GDM1 (cell line): ENCODE data around the gene EIF4EBP2.

Source experiments
- DNase-seq: peaks from one replicate; lab custom pipeline; 2025; lab: John Stamatoyannopoulos, UW

EIF4EBP2 gene

DNA sequence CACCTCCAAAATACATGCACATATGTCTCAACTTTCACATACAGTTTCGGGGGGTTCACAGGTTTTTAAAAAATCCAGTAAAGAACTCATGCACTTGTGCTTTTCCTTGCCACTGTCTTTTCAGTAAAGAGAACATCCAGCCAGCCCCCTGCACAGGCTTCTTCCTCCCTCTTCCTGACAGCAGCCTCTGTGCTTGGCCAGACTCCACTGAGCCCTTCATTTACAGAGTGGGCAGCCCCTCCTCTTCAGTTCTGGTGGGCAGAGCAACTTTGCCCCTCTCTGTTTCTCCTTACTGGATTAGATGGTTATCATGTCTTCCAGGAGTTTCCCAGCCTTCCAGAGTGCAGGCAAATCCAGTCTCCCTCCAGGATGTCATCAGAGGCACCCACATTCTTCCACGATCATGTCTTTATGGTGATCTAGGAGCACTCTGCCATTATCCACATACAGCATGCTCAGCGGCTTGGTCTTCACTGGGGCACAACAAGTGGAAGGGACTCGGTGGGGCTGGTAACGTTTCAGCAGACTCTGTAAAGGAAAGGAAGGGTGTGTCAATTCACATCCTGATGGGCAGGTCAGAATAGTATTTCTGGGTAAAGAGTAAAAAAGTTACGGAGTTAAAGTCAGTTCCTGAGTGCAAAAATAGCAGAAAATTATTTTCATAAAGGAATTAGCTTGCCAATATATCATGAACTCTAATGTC lies 28.8 kb downstream of the EIF4EBP2 start:
- DNase-seq, result no peak

DNA sequence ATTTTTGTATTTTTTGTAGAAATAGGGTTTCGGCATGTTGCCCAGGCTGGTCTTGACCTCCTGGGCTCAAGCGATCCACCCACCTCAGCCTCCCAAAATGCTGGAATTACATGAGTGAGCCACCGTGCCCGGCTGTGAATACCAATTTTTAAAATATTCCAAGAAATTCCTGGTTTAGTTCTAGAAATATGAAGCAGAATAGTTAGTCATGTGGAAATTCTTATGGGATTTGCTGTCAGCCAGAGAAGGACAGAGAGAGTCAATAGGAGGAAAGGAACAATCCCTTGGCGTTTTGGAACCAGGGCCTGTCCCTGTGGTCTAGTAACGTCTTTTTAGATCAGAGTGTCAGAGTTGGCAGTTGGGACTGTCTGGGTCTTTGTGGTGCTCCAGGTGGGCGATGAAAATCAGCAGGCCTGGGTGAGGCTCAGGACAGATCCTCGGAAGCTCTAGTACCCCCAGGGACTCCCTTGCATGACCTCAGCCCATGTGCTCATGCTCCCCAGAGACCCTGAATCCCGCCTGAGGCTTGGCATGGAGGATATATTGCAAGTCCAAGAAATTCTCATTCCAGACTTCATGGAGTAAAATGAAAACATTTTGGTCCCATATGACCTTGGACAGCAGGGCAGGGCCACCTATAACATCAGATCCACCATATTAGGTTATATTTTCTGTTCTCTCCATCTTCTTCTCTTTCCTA lies 29.8 kb downstream of the EIF4EBP2 start:
- DNase-seq, result no peak

DNA sequence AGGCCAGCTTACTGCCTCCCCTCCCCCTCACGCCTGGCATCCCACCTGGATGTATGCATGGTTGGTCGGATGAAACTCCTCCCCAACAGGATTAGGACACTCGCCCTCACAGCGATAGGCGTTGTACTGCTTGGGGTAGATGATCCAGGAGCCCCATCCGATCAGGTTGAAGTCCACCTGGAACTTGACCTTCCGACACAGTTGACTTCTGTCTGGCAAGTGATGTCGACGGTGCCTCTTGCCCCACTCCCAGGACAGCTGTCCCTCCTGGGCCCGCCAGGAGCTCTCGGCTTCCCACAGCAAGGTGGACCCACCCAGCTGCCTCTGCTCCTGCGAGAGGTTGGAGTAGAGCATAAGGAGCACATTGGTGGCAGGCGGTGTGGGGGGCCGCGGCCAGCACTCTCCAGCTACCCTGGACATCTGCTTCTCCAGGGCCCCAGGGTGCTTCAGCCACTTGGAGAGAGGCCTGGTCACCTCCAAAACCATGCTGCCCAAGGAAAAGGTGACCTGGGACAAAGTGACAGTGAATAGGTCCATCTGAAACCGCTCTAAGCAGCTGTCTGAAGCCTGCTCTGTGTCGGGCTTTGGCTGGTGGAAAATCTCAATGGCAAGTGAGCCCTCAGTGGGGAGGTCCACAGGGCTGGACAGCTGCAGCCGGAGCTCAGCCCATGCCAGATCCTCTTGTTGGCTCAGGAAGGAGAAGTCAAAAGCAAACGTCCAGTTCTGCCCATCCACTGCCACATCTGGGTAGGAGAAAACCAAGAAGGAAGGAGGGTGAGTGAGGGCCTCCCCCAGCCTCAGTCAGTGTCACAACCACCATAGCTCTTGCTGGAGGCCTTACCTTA lies 31.5 kb downstream of the EIF4EBP2 start:
- DNase-seq, result no peak

DNA sequence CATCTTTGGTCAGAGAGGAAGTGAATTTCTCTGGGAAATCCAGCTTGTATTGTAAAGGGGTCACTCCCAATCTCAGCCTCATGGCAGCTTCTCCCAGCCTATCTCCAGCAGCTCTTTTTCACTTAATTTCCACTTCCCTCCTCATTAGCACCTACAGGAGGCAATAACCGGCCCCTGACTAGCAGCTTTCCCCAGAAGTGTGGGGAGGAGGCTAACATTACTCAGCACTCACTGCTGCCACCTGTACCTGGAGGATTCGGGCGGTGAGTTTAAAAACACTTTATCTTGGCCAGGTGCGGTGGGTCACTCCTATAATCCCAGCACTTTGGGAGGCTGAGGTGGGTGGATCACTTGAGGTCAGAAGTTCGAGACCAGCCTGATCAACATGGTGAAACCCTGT lies 33.8 kb downstream of the EIF4EBP2 start:
- no peak for DNase-seq

DNA sequence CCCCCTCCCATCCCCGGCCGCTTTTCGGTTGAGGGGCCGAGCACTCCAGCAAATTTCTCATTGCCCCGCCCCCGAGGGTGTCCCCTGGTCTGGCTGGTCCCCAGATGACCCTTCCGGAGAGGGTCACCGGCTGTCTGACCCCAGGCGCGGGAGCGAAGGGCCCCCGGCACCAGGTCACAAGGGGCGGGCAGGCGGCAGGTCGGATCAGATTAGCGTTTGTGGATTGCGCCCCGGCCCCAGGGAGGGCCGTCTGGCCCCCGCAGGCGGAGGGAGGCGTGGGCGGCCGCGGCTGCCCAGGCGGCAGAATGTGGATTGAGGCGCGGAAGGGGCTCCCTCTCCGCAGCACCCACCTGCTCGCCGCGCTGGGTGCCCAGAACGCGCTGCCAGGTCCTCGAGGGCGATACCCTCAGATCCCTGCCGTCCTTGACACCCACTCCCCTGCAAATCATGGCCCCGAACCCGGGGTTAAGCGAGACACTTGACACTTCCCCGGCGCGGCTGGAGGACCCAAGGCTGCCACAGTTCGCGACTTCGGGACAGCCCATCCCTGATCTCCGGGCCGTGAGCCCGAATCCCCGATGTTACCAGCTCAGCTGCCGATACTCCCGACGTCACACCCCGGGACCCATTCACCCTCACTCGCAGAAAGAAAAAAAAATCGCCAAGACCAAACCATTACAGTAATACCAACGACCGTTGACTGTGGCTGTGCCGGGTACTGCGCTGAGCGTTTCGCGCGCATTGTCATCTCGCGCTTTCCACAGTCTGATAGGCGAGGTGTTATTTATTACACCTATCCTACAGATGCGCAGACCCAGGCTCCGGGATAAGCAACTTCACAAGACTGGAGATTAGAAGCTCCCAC lies 36.6 kb downstream of the EIF4EBP2 start:
- DNase-seq, result no peak

DNA sequence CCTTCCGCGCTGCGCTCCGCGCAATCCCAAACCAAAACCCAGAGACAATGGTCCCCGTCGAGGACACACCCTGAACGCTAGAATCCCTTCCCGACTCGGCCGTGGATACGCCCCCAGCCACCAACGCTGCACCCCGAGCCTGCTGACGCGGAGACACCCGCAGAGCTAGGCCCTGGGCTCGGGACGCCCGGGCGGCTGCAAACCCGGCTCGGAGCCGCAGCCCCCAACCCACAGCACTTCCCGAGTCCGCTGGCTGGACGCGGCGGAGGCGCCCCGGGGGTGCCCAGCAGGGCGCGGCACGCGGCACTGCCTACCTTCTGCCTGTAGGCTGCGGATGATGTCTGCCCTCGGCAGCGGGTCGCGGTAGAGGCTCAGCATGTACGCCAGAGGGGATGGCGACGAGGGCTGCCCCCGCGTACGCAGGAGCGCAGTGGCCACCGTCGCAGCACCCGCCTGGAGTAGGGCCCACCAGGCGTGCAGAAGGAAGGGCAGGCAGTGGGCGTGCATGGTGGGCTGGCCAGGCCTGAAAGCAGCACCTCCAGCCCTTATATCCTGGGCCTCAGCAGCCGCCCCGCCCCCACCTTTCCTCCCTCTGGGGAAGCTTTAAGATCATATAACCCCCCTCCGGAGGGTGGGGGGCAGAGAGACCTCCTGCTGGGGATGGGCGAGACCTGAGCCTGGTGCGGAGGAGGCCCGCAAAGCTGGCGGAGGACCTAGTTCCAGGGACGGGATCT lies 37.4 kb downstream of the EIF4EBP2 start, which contains the start of gene NODAL:
TSS of gene NODAL (minus strand) at position 521 of the 734 bp plus-strand sequence. CDS start at position 507, 14 bp downstream.
- DNase-seq, result no peak

DNA sequence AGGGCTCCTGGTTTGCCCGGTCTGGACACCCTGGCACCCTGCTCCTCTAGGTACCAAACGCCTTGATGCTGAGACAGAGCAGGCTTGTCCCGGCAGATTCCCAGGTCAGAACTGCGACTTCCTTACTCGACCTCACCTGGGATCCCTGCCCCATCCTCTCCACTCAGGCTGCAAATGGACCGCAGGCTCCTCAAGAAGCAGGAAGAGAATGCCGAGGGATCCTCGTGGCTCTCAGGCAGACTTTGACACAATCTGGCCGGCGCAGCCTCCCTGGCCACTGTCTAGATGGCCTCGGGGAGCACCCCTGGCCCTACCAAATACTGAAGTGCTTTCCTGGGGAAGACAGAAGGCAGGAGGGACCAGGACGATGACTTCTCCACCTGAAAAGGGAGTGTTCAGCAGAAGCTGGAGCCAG lies 38.0 kb downstream of the EIF4EBP2 start:
- DNase-seq, result no peak

DNA sequence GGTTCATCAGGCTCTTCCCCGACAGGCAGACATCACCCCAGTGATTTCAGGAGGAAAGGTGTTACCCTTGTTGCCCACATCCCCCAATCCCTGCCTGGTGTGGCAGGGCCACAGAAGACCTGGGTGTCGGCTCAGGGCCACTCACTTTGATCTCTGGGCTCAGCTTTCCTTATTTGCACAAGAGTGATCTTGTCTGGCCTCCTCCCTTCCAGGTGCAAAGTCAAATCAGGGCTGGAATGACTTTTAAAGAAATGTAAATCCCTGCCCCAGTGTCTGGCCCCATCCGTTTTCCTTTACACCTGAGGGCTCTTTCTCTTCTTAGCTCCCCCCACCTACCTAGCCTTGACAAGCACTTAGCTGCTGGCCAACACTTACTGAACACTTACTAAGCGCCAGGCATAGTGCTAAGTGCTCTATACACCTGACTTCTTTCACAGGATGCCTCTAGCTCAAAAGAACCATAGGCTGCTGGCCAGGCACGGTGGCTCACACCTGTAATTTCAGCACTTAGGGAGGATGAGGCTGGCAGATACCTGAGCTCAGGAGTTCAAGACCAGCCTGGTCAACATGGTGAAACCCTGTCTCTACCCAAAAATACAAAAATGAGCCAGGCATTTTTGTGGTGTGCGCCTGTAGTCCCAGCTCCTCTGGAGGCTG lies 38.5 kb downstream of the EIF4EBP2 start:
- DNase-seq, result no peak

DNA sequence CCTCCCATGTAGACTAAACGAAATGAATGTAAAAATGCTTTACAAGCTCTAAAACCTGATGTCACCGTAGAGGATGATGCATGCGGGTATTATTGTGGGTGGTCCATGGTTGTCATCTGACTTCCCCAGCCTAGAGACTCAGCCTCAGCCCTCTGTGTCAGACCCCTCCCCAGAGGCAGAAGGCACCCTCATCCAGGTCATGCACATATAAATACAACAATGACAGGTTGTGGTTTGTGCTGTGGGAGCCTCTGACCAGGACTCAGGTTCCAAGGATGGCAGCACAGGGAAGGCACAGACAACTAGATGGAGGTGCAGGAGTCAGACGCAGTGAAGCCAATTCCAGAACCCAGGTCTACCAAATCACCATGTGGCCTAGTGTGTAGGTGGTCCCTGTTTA lies 40.8 kb downstream of the EIF4EBP2 start:
- DNase-seq, result no peak

DNA sequence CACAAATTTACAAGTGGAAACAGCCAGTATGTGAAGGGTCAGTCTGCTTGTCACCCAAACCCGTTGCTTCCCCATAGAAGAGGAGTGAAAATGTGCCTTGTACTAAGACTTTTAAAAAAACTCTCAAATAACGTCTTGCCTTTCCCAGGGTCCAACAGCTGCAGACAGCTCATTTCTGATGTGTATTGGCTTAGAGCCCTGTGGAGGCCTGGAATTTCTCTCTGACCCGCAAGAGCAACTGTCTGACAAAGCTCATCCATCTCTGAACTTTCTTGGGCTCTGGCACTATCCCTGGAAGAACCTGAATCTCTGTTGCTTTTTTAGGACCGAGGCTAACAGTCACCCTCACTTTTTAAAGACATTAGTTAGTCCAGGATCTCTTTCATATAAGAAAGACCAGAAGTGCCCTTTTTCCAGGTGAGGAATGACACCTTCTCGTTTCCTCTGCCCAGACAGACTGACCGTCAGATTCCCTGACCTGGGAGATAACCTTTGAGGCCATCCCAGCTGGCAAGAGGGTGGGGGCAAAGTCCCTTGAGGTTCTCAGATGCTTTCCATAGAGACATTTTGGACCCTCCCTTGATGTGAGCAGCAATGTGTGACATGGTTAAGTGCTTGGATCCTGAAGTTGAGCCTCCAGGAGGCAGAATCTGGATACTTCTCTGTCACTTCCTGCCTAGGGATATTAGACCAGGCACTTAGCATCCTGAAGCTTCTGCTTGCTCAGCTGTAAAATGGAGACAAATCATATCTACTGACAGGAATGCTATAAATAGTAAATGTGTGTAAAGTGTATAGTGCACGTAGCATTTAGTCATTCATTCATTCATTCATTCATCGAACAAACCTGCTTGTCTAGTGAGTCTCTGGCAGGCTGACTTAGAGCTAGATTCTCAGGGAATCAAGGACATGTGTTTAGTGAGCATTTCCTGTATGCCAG lies 42.0 kb downstream of the EIF4EBP2 start:
- DNase-seq, result no peak

DNA sequence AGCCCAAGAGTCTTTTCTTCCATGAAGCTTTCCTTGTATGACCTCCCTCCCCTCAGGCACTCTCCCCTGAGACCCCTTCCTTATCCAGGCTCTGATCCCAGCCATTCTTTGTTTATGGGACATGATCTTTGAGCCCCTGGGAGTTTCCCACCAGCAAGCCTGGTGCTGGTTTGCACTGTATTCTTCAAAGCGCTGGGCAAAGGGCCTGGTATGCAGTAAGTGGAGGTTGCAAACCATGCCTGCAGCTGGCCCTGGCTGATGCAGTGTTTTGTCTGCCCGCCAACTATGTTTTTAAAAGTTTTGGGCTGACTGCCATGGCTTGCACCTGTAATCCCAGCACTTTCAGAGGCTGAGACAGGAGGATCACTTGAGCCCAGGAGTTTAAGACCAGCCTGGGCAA lies 44.3 kb downstream of the EIF4EBP2 start:
- DNase-seq, result no peak

DNA sequence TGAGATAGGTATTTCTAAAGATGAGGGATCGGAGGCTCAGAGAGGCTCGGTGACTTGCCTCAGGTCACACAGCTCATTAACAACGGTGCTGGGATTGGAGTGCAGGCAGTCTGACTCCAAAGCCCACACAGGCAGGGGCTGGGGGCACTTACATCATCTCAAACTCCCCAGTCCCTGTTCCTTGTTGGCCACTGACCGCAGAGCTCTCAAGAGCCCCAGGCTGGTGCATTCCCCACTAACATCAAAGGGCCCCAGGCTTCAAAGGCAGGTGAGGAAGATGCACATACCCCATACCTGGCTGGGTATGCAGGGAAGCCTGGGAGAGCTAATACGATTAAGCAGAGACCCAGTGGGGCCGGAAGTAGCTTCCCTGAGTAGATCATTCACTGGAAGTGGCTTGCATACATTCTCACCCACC lies 51.3 kb downstream of the EIF4EBP2 start:
- DNase-seq, result no peak

DNA sequence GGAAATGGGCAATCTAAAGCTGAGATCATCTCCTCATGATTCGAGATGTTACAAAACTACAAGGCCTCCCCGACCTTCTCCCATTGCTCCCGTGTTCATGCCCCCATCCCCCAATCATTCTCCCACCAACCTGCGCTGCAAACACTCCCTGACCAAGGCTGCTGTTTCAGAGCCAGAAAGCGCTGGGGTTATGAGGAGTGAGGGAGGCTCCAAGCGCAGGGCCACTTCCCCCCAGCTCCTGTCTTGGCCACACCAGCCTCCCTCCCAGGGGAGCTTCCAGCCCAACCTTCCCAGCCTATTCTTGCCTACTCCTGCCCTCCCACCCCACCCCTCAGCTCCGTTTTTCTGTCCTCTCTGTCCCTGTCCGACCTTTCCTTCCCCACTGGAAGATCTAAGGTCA lies 52.2 kb downstream of the EIF4EBP2 start:
- no peak for DNase-seq

DNA sequence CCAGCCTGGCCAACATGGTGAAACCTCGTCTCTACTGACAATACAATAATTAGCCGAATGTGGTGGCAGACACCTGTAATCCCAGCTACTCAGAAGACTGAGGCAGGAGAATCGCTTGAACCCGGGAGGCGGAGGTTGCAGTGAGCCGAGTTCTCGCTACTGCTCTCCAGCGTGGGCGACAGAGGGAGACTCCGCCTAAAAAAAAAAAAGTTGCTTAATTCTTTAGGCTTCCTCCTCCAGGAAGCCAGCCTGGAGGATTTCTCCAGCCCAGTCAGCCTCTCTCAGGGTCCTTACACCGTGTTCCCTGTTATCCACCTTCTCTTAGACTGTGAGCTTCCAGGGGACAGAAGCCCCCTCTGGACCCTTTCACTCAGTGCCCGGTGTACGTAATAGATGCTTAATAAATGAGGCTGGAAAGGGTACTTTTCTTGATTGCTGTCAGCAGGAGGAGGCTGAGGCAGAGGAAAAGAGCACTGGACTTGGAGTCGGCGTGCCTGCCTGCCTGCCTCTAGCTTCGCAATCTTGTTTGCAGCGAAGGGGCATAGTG lies 53.9 kb downstream of the EIF4EBP2 start:
- no peak for DNase-seq

DNA sequence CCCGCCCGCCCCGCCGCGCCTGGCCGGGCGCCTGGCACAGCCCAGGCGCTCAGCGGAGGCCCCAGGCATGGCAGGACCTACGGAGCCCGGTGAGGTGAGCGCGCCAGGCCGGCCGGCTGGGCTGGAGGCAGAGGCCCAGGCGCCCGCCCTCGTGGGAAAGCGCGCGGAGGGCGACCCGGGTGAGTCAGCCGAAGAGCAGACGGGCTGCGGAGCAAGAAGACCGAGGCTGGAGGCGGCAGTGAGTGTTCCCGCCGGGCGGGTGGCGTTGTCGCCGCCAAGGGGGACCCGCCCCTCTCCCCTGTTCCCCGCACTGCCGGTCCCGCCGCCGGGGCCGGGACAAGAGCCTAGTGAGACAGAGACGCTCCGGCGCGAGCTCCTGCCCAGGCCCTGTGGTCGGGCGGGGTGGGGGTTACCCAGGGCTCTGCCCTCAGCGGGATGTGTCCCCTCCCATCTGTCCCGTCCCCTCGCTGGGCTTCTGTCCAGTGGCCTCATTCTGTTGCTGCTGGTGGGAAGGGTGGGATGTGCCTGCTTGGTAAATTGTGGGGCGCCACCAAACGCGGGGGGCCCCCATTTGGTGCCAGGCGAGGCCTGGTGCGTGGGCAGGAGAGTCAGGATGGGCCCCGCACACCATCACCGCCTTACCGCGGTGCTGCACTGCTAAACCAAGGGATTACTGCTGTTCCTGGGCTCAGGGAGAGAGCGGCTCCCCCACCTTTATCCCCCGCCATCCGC lies 54.5 kb downstream of the EIF4EBP2 start:
- DNase-seq, result no peak

DNA sequence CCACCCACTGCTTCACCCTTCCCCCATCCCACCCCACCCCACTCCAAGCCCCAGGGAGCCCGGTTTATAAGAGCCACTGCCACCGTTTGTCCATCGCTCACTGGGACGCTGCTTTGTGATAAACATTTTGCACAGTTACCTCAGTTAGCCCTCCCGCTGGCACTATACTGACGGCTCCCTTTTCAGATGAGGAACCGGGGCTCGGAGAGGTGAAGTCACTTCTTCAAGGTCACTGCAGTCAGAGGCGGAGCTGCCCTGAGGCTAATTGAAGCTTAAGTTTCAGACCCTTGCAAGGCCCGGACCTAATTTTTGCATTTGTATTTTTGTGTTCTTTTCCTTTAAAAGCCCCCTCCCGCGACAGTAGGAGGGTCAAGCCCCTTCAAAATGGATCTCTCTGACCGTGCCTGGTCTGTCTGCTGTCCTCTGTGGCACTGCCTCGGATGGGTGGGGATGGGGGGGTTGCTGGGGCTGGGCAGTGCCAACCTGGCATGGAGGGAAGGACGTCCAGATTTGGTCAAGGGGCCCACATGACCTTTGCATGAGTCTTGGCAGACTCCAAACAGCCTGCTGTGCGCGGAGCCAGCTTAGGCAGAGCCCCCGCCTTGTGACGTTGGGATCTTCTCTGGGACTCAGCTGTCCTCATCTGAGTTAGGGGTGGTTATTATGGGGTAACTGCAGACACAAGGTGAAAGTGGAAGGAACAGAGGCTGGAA lies 55.3 kb downstream of the EIF4EBP2 start:
- DNase-seq, result no peak

DNA sequence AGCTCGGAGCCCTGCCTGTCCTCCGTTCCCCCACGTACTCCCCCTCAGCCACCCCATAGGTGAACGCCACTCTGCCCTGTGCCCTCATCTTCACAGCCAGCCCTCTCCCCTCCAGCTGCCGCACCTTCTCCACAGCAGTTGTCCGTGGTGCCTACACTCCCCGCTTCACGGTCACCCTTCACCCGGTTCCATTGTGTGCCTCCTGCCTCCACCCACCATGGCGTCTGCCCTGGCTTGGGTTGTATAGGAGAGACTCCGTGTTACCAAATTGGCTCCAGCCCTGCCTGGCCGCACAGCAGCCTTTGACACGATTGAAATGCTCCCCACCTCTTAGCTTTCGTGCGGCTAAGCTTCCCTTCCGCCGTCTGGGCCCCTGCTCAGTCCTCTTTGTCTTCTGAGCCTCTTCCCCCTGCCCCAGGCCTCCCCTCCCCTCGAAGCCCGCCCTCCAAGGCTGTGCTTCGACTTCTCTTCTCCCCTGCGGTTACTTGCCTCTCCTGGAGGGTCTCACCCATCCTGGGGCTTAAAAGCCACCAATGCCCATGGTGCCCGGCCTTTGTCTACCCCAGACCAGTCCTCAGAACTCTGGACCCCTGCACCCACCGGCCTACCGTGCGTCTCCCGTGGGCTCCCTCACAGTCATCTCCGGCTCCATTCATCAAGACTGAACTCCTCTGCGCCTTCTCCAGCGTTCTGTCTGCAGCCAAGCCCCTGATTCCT lies 56.0 kb downstream of the EIF4EBP2 start:
- DNase-seq, result no peak
